Transverse colon (tissue), 4 donors: ENCODE results near the gene MTMR8. TPM values are rescaled to one million over a fixed set of nuclear protein-coding genes. Genes with fewer than 3 reads are reported as not detected.

Experiments used
- DNase-seq: peaks from one replicate; pipeline ENCODE4 v3.0.0-alpha.2; 2019
- H3K27ac ChIP-seq, 4 donors: fragments of 200-600 bp; sonication (generic); 2 replicates each; pipeline ENCODE4 v1.5.1; 2016 to 2018; ENCODE audit warnings: inconsistent platforms in 4 of 4
- H3K27me3 ChIP-seq: fragments of 200-600 bp; sonication (generic); 2 replicates; pipeline ENCODE4 v1.5.1; 2017; ENCODE audit warnings: inconsistent platforms
- H3K36me3 ChIP-seq, 4 donors: fragments of 200-600 bp; sonication (generic); 2 replicates each; pipeline ENCODE4 v1.5.1; 2017 to 2019; ENCODE audit warnings: inconsistent platforms in 4 of 4
- H3K4me1 ChIP-seq, 4 donors: fragments of 200-600 bp; sonication (generic); 2 replicates each; pipeline ENCODE4 v1.5.1; 2017 to 2020; ENCODE audit warnings: inconsistent platforms in 4 of 4
- H3K4me3 ChIP-seq, 4 donors: fragments of 200-600 bp; sonication (generic); 1 replicate in 1 of 4; 2 replicates in 3 of 4; pipeline versions ENCODE4 v1.5.1 to v1.6.1; 2017 to 2019; ENCODE audit warnings: inconsistent platforms in 4 of 4
- H3K9me3 ChIP-seq, 2 donors: fragments of 200-600 bp; sonication (generic); 2 replicates each; pipeline ENCODE4 v1.5.1; 2017 to 2019; ENCODE audit warnings: inconsistent platforms in 2 of 2
- CTCF ChIP-seq, 5 experiments: fragments of 200-600 bp in 3 of 5; fragments of 450-650 bp in 2 of 5; sonication (generic) in 3 of 5; IDR thresholded peaks; 1 replicate in 2 of 5; 2 replicates in 3 of 5; pipeline ENCODE4 v1.5.1; 2016 to 2017; ENCODE audit warnings: antibody characterized with exemption in 5 of 5, inconsistent platforms in 3 of 5, mild to moderate bottlenecking in 2 of 5, moderate library complexity in 1 of 5
- EP300 ChIP-seq: sonication (generic); formaldehyde crosslinking; IDR thresholded peaks from one replicate; pipeline ENCODE4 v1.6.1; 2017; ENCODE audit warnings: antibody characterized with exemption, low read depth
- POLR2A ChIP-seq: fragments of 450-650 bp; IDR thresholded peaks from one replicate; pipeline ENCODE4 v1.6.1; 2016; ENCODE audit warnings: antibody characterized with exemption, mild to moderate bottlenecking, moderate library complexity
- POLR2AphosphoS5 ChIP-seq, 3 donors: sonication (generic); formaldehyde crosslinking; IDR thresholded peaks; one replicate each; pipeline ENCODE4 v1.6.1; 2016; ENCODE audit warnings: antibody characterized with exemption in 3 of 3
- WGBS, 2 donors: methylation state at CpG; one replicate each; pipeline ENCODE4 v1.1.5; 2018; ENCODE audit warnings: low coverage in 1 of 2; 5-methylcytosine and 5-hydroxymethylcytosine counted together
- in situ Hi-C, 4 donors: fragments of 200-750 bp; cut with MboI; loops; one replicate each; pipeline versions ENCODE4 v1.15.0 to v1.15.1; 2017; ENCODE audit warnings: low sequenced_read_pairs in 3 of 4, low pct_ligation_motif_present in 1 of 4, low pct_unique_long_range_greater_than_20kb in 1 of 4
- intact Hi-C: fragments of 100-400 bp; cut with DNase I; formaldehyde crosslinking; loops from one replicate; pipeline ENCODE4 v1.15.1; 2023; ENCODE audit warnings: low total_unique reads
- total RNA-seq, 4 donors: library from RNA; depleted of rRNA; stranded (reverse); fragments of >200 nt; gene quantifications; one replicate each; pipeline ENCODE4 v1.1.0, GENCODE V29; 2016

MTMR8 gene
- total RNA-seq = 10 to 100 TPM; 11.2 to 20.1 (median 15.2) TPM

- intact Hi-C loops = no loop called here
- H3K36me3 ChIP-seq = no peaks in the 10 kb centered on the region
- peaks cover 0 to 5% (median 0%) of the 10 kb centered on the region in 4 donors for H3K4me1 ChIP-seq
- H3K9me3 ChIP-seq = no peaks in the 10 kb centered on the region
- WGBS, 2 donors = 39% methylated on average over 40 of the region's 40 CpGs; no CpG with 5 or more reads in 1 of the 2 donors
- in situ Hi-C loops = no loop called here
- peak within 1 kb of the TSS; percentile 63 to 81 (median 70) for H3K27ac ChIP-seq
- H3K4me3 ChIP-seq = peak within 1 kb of the TSS; percentile 49 to 70 (median 58)
- TF ChIP-seq POLR2AphosphoS5 (IDR thresholded peaks at IDR 0.05) = peak in 1 of 3 donors; percentile 32
- TF ChIP-seq CTCF (IDR thresholded peaks at IDR 0.05) = no peak
- peak; percentile 37 for TF ChIP-seq POLR2A
- no peak for TF ChIP-seq EP300
- H3K27me3 ChIP-seq = no peaks in the 10 kb centered on the region
- DNase-seq = peak; percentile 83
These were observed at the start of gene MTMR8 for GRCh38 chrX:64394874-64395567. MTMR8 (minus strand) TSS chrX:64395452; CDS start chrX:64395363, 89 bp downstream.

- intact Hi-C loops = no loop called here
- H3K27ac ChIP-seq = no peak overlapping the region
- no peak for TF ChIP-seq EP300
- TF ChIP-seq POLR2AphosphoS5 (IDR thresholded peaks at IDR 0.05) = no peak
- no peak for TF ChIP-seq CTCF (IDR thresholded peaks at IDR 0.05)
- no peak for TF ChIP-seq POLR2A
- H3K9me3 ChIP-seq = no peaks in the 10 kb centered on the region
- DNase-seq = no peak
- no peaks in the 10 kb centered on the region for H3K36me3 ChIP-seq
- H3K27me3 ChIP-seq = no peaks in the 10 kb centered on the region
- H3K4me1 ChIP-seq = no peaks in the 10 kb centered on the region
- WGBS, 2 donors = 78% methylated on average over 2 of the region's 2 CpGs; no CpG with 5 or more reads in 1 of the 2 donors
- no peak overlapping the region for H3K4me3 ChIP-seq
- in situ Hi-C loops = no loop called here
These were observed 44.3 kb upstream of the MTMR8 start for GRCh38 chrX:64439551-64439950.

GRCh38 chrX:64437665-64438064, 42.4 kb upstream of the MTMR8 start:
- Histone ChIP-seq H3K4me3 (no peak overlapping the region), H3K9me3 (no peaks in the 10 kb centered on the region), H3K27me3 (no peaks in the 10 kb centered on the region), H3K36me3 (no peaks in the 10 kb centered on the region), H3K4me1 (no peaks in the 10 kb centered on the region), H3K27ac (no peak overlapping the region)
- no peak for DNase-seq
- intact Hi-C loops (no loop called here), in situ Hi-C loops (no loop called here)
- TF ChIP-seq POLR2A (no peak), CTCF (IDR thresholded peaks at IDR 0.05) (no peak), POLR2AphosphoS5 (IDR thresholded peaks at IDR 0.05) (no peak), EP300 (no peak)
- 92% methylated on average over 1 of the region's 1 CpG; no CpG with 5 or more reads in 1 of the 2 donors for whole genome bisulfite sequencing, 2 donors

- Histone ChIP-seq H3K36me3 (no peaks in the 10 kb centered on the region), H3K4me3 (no peak overlapping the region), H3K9me3 (no peaks in the 10 kb centered on the region), H3K27me3 (no peaks in the 10 kb centered on the region), H3K4me1 (no peaks in the 10 kb centered on the region), H3K27ac (no peak overlapping the region)
- DNase-seq = no peak
- 80% methylated on average over 5 of the region's 5 CpGs; no CpG with 5 or more reads in 1 of the 2 donors for WGBS, 2 donors
- in situ Hi-C loops = no loop called here
- intact Hi-C loops = no loop called here
- TF ChIP-seq POLR2AphosphoS5 (IDR thresholded peaks at IDR 0.05) = no peak
These were observed 42.0 kb upstream of the MTMR8 start for GRCh38 chrX:64437218-64437617.

- Histone ChIP-seq H3K27me3 (no peaks in the 10 kb centered on the region), H3K4me3 (no peak overlapping the region), H3K9me3 (no peaks in the 10 kb centered on the region), H3K36me3 (no peaks in the 10 kb centered on the region), H3K27ac (no peak overlapping the region), H3K4me1 (no peaks in the 10 kb centered on the region)
- DNase-seq = no peak
- TF ChIP-seq CTCF (IDR thresholded peaks at IDR 0.05) (no peak), POLR2AphosphoS5 (IDR thresholded peaks at IDR 0.05) (no peak), POLR2A (no peak), EP300 (no peak)
- in situ Hi-C loops = no loop called here
- intact Hi-C loops = no loop called here
These were observed 33.1 kb upstream of the MTMR8 start for GRCh38 chrX:64428371-64428770.
